GM23248 (cell line): Measurements from ENCODE around the gene MXD1. TPM values are rescaled to one million over a fixed set of nuclear protein-coding genes. Genes with fewer than 3 reads are reported as not detected.

Experiments
- DNase-seq: peaks from one replicate; pipeline ENCODE4 v3.0.0-alpha.2; 2015
- H2AFZ ChIP-seq: fragments of 200-600 bp; sonication (generic); 2 replicates; pipeline ENCODE4 v1.6.1; 2016; ENCODE audit warnings: antibody characterized with exemption
- H3F3A ChIP-seq: fragments of 200-600 bp; sonication (generic); 2 replicates; pipeline ENCODE4 v1.6.1; 2016; ENCODE audit warnings: mild to moderate bottlenecking, antibody characterized with exemption, mixed run types; ENCODE audit not compliant: insufficient read depth
- H3K27ac ChIP-seq: fragments of 200-600 bp; sonication (generic); 2 replicates; pipeline ENCODE4 v1.5.1; 2016; ENCODE audit warnings: mild to moderate bottlenecking
- H3K27me3 ChIP-seq: fragments of 200-600 bp; sonication (generic); replicated peaks from 2 replicates; pipeline ENCODE4 v1.6.1; 2016; ENCODE audit warnings: mild to moderate bottlenecking; ENCODE audit not compliant: insufficient read depth
- H3K36me3 ChIP-seq: fragments of 200-600 bp; sonication (generic); 2 replicates; pipeline ENCODE4 v1.6.1; 2016; ENCODE audit warnings: low read depth, mild to moderate bottlenecking
- H3K4me1 ChIP-seq: fragments of 200-600 bp; sonication (generic); 2 replicates; pipeline ENCODE4 v1.6.1; 2016; ENCODE audit warnings: mild to moderate bottlenecking; ENCODE audit not compliant: insufficient read depth
- H3K4me2 ChIP-seq: fragments of 200-600 bp; sonication (generic); one replicate; pipeline ENCODE4 v1.6.1; 2016; ENCODE audit warnings: mild to moderate bottlenecking; ENCODE audit not compliant: unreplicated experiment
- H3K4me3 ChIP-seq: fragments of 200-600 bp; sonication (generic); 2 replicates; pipeline ENCODE4 v1.5.1; 2016; ENCODE audit warnings: mild to moderate bottlenecking
- H3K79me2 ChIP-seq: fragments of 200-600 bp; sonication (generic); 2 replicates; pipeline ENCODE4 v1.6.1; 2016; ENCODE audit warnings: mild to moderate bottlenecking; ENCODE audit not compliant: insufficient read depth
- H3K9ac ChIP-seq: fragments of 200-600 bp; sonication (generic); 2 replicates; pipeline ENCODE4 v1.6.1; 2016; ENCODE audit warnings: mild to moderate bottlenecking
- H3K9me2 ChIP-seq: fragments of 200-600 bp; sonication (generic); 2 replicates; pipeline ENCODE4 v1.6.1; 2016; ENCODE audit warnings: mixed run types, mild to moderate bottlenecking, moderate library complexity; ENCODE audit not compliant: insufficient read depth
- H3K9me3 ChIP-seq: fragments of 200-600 bp; sonication (generic); one replicate; pipeline ENCODE4 v1.6.1; 2017; ENCODE audit warnings: low read depth
- H4K20me1 ChIP-seq: fragments of 200-600 bp; sonication (generic); 2 replicates; pipeline ENCODE4 v1.6.0; 2016; ENCODE audit not compliant: insufficient read depth
- EZH2 ChIP-seq: fragments of 200-600 bp; sonication (generic); IDR thresholded peaks from 2 replicates; pipeline ENCODE4 v1.6.1; 2018; ENCODE audit warnings: antibody characterized with exemption, mild to moderate bottlenecking; ENCODE audit not compliant: insufficient read depth, poor library complexity, severe bottlenecking
- EZH2phosphoT487 ChIP-seq: fragments of 200-600 bp; sonication (generic); IDR thresholded peaks from 2 replicates; pipeline ENCODE4 v1.6.1; 2018; ENCODE audit warnings: antibody characterized with exemption, moderate library complexity, mild to moderate bottlenecking, low read depth; ENCODE audit not compliant: insufficient read depth
- WGBS, 2 experiments: methylation state at CpG; one replicate each; pipeline ENCODE4 v1.1.6; 2015 to 2017; ENCODE audit warnings: low lambda C conversion rate in 2 of 2, low coverage in 1 of 2; ENCODE audit errors: missing lambda C conversion rate in 2 of 2; 5-methylcytosine and 5-hydroxymethylcytosine counted together
- in situ Hi-C: fragments of 300-500 bp; cut with MboI; formaldehyde crosslinking; loops from 2 replicates; pipeline ENCODE4 v1.15.0; 2020
- polyA plus RNA-seq: library from polyadenylated mRNA; unstranded; fragments of >200 nt; fragmentation: Nextera tagmentation; extraction: Ambion mirVana; gene quantifications from 2 replicates; pipeline ENCODE4 v1.2.1, GENCODE V29; 2016
- total RNA-seq: library from RNA; depleted of rRNA; stranded (reverse); fragments of >200 nt; shearing (Covaris generic); gene quantifications from 2 replicates; pipeline ENCODE4 v1.2.3, GENCODE V29; 2014

Gene MXD1
- total and polyA plus RNA-seq, 2 experiments from 2014 or later: 4.4 to 7.6 TPM

GRCh38 chr2:69952336-69953115, 37.6 kb downstream of the MXD1 start:
- Histone ChIP-seq H3F3A (no peaks in the 10 kb centered on the region), H3K4me2 (no peak overlapping the region), H3K4me1 (no peaks in the 10 kb centered on the region), H4K20me1 (no peaks in the 10 kb centered on the region), H3K79me2 (no peaks in the 10 kb centered on the region), H3K27ac (no peak overlapping the region), H3K36me3 (no peaks in the 10 kb centered on the region), H2AFZ (no peak overlapping the region), H3K27me3 (no peaks in the 10 kb centered on the region), H3K9ac (no peak overlapping the region), H3K4me3 (no peak overlapping the region), H3K9me2 (no peaks in the 10 kb centered on the region), H3K9me3 (no peaks in the 10 kb centered on the region)
- WGBS, 2 experiments: 87% methylated on average over 6 of the region's 6 CpGs
- no peak for DNase-seq
- in situ Hi-C loops: no loop called here
- TF ChIP-seq EZH2phosphoT487: no peak
- TF ChIP-seq EZH2: no peak

- Histone ChIP-seq H3K4me3 (no peak overlapping the region), H4K20me1 (no peaks in the 10 kb centered on the region), H3K79me2 (no peaks in the 10 kb centered on the region), H3K9me2 (no peaks in the 10 kb centered on the region), H2AFZ (no peak overlapping the region), H3K27ac (no peak overlapping the region), H3K9ac (no peak overlapping the region), H3K9me3 (no peaks in the 10 kb centered on the region), H3F3A (no peaks in the 10 kb centered on the region), H3K36me3 (no peaks in the 10 kb centered on the region), H3K4me2 (no peak overlapping the region), H3K27me3 (peaks cover 5% of the 10 kb centered on the region; the same call in 1 of the 2 replicates), H3K4me1 (no peaks in the 10 kb centered on the region)
- TF ChIP-seq EZH2 (no peak), EZH2phosphoT487 (no peak)
- 97 to 100% methylated on average over 1 of the region's 1 CpG for WGBS, 2 experiments
- DNase-seq: no peak
- in situ Hi-C loops: no loop called here
These were observed 39.2 kb downstream of the MXD1 start for GRCh38 chr2:69954084-69954483.

- 62 to 67% methylated on average over 10 to 11 of the region's 11 CpGs for WGBS, 2 experiments
- DNase-seq: peak; percentile 58
- no peaks in the 10 kb centered on the region for H3K36me3 ChIP-seq
- no peak overlapping the region for H3K4me3 ChIP-seq
- H2AFZ ChIP-seq: no peak overlapping the region
- no peaks in the 10 kb centered on the region for H4K20me1 ChIP-seq
- no peak overlapping the region for H3K27ac ChIP-seq
- no peaks in the 10 kb centered on the region for H3K9me2 ChIP-seq
- in situ Hi-C loops: no loop called here
- peaks cover 15% of the 10 kb centered on the region; the same call in 1 of the 2 replicates for H3K27me3 ChIP-seq
- no peaks in the 10 kb centered on the region for H3K9me3 ChIP-seq
- H3K4me1 ChIP-seq: no peaks in the 10 kb centered on the region
- no peaks in the 10 kb centered on the region for H3F3A ChIP-seq
- no peak for TF ChIP-seq EZH2phosphoT487
- no peak for TF ChIP-seq EZH2
- H3K9ac ChIP-seq: no peak overlapping the region
- H3K79me2 ChIP-seq: no peaks in the 10 kb centered on the region
- H3K4me2 ChIP-seq: no peak overlapping the region
These were observed 40.1 kb downstream of the MXD1 start for GRCh38 chr2:69955029-69955428.

- Histone ChIP-seq H3K36me3 (no peaks in the 10 kb centered on the region), H3K27me3 (peaks cover 15% of the 10 kb centered on the region; the same call in 1 of the 2 replicates), H3F3A (no peaks in the 10 kb centered on the region), H3K27ac (no peak overlapping the region), H2AFZ (no peak overlapping the region), H3K4me1 (no peaks in the 10 kb centered on the region), H3K9me3 (no peaks in the 10 kb centered on the region), H3K79me2 (no peaks in the 10 kb centered on the region), H3K4me2 (no peak overlapping the region), H3K9me2 (no peaks in the 10 kb centered on the region), H3K9ac (no peak overlapping the region), H4K20me1 (no peaks in the 10 kb centered on the region), H3K4me3 (no peak overlapping the region)
- DNase-seq: no peak
- TF ChIP-seq EZH2phosphoT487 (no peak), EZH2 (no peak)
- in situ Hi-C loops: no loop called here
- whole genome bisulfite sequencing, 2 experiments: 72 to 74% methylated on average over 6 of the region's 6 CpGs
These were observed 41.6 kb downstream of the MXD1 start for GRCh38 chr2:69956475-69956979.
